NCI-H526 (cell line): ENCODE measurements around the gene CDC42EP1.
"Not testable (repeated sequence)": the region's sequence is repeated elsewhere in the genome, so short reads cannot be mapped to it uniquely, and the experiment has no call there.

ENCODE experiments used
- DNase-seq, 2 experiments: peaks; one replicate each; lab custom pipeline; 2025; lab: John Stamatoyannopoulos, UW

The CDC42EP1 gene

GRCh38 chr22:37581504-37581903 lies 21.2 kb downstream of the CDC42EP1 start:
- DNase-seq, result no peak

GRCh38 chr22:37582526-37582925 lies 22.2 kb downstream of the CDC42EP1 start:
- no peak for DNase-seq

- DNase-seq, result no peak
Observed at GRCh38 chr22:37588546-37589215, 28.4 kb downstream of the CDC42EP1 start.

GRCh38 chr22:37589636-37590035 lies 29.4 kb downstream of the CDC42EP1 start:
- DNase-seq, result no peak

- DNase-seq, result not testable (repeated sequence)
Observed at GRCh38 chr22:37591081-37591480, 30.8 kb downstream of the CDC42EP1 start.

GRCh38 chr22:37591823-37592404 lies 31.6 kb downstream of the CDC42EP1 start:
- DNase-seq, result no peak

- DNase-seq, result no peak
Observed at GRCh38 chr22:37594237-37594636, 34.0 kb downstream of the CDC42EP1 start.

GRCh38 chr22:37599153-37599552 lies 38.9 kb downstream of the CDC42EP1 start:
- no peak for DNase-seq

- DNase-seq, result peak; percentile 60 to 66
Observed at GRCh38 chr22:37601203-37601539, 40.9 kb downstream of the CDC42EP1 start.

GRCh38 chr22:37601540-37602442 lies 41.5 kb downstream of the CDC42EP1 start:
- DNase-seq, result peak; percentile 90 to 91

- not testable (repeated sequence) for DNase-seq
Observed at GRCh38 chr22:37602546-37603277, 42.4 kb downstream of the CDC42EP1 start.

GRCh38 chr22:37604074-37604473 lies 43.8 kb downstream of the CDC42EP1 start:
- DNase-seq, result no peak

GRCh38 chr22:37604875-37605274 lies 44.6 kb downstream of the CDC42EP1 start:
- no peak for DNase-seq

- peak; percentile 71 to 89 for DNase-seq
Observed at GRCh38 chr22:37607010-37607934, 47.0 kb downstream of the CDC42EP1 start.

GRCh38 chr22:37607935-37608476 lies 47.7 kb downstream of the CDC42EP1 start:
- DNase-seq, result no peak

GRCh38 chr22:37608477-37609239 lies 48.4 kb downstream of the CDC42EP1 start, which contains the start of gene GGA1:
Gene GGA1 (plus strand): TSS chr22:37608834. CDS start chr22:37608861, 27 bp downstream.
- peak; percentile 93 to 98 for DNase-seq

GRCh38 chr22:37609240-37610152 lies 49.2 kb downstream of the CDC42EP1 start:
- no peak for DNase-seq

GRCh38 chr22:37610153-37610475 lies 49.8 kb downstream of the CDC42EP1 start:
- not testable (repeated sequence) for DNase-seq
